ENCODE measurements around the gene ZC2HC1C. TPM values are rescaled to one million over a fixed set of nuclear protein-coding genes. Genes with fewer than 3 reads are reported as not detected.

The ZC2HC1C gene
- total and polyA plus RNA-seq, 2 of the 13 experiments (the other 11 are each of a cell fraction or from before 2014, with no cell fraction given): 3.3 to 3.5 TPM

DNA sequence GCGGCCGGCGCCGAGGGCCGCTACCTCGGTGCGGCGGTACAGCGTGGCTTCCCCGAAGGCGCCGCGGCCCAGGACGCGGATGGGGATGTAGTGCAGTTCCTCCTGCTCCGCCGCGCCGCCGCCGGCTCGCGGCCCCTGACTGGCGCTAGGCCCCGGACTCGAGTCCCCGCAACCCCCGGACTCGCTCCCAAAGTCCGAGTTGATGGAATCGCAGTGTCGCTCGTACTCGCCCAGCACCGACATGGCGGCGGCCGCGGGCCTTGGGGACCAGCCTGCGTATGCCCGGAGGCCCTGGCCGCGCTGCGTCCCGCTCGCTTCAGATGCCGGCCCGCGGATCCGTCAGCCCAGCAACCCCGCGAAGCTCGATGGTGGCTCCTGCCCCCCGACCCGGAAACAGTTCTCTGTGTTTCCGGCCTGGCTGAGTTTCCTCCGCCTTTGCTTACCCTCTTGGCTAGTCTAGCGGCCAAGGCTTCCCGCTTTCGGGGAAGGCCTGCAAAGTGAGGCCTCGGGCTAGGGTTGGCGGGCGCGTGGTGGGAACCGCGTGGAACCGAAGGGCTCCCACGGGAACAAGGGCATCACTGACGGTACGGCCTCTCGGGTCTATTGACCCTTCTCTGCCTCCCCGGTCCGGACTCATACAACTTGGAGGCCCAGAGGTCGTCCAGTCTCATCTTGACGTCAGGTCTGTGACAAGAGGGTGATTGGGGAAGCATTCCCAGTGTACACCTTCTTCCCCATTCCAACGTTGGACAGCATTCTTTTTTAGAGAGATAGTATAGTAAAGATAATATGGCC is 57.4 kb downstream of the ZC2HC1C start, which contains the start of gene NEK9 (continued):
- TF ChIP-seq ZNF775 (CRISPR knock-in tag; IDR thresholded peaks at IDR 0.05; ENCODE audit: borderline replicate concordance) (no peak), AHDC1 (CRISPR knock-in tag; IDR thresholded peaks at IDR 0.05; ENCODE audit: borderline replicate concordance) (0 out of 2 replicates have a peak, but pooled peaks have one; percentile 19), ZNF296 (CRISPR knock-in tag; conservative IDR thresholded peaks at IDR 0.05) (no peak; the same call in 1 of the 2 replicates), U2AF2 (IDR thresholded peaks at IDR 0.05; ENCODE audit: low read depth, low read length) (no peak), ELF1 (CRISPR knock-in tag; IDR thresholded peaks at IDR 0.05) (peak; percentile 84), PHF8 (CRISPR knock-in tag; IDR thresholded peaks at IDR 0.05) (peak; percentile 99), IRF2 (CRISPR knock-in tag; IDR thresholded peaks at IDR 0.05) (peak; percentile 35; the same call in 1 of the 2 replicates), RAD51 (IDR thresholded peaks at IDR 0.05; ENCODE audit: borderline replicate concordance) (no peak), KDM6A (CRISPR knock-in tag; IDR thresholded peaks at IDR 0.05; ENCODE audit: low read depth) (no peak), ZNF550 (CRISPR knock-in tag; IDR thresholded peaks at IDR 0.05; ENCODE audit: borderline replicate concordance) (no peak; the same call in 1 of the 2 replicates), MBD4 (IDR thresholded peaks at IDR 0.05; ENCODE audit: borderline replicate concordance, low read length) (no peak), ZNF567 (CRISPR knock-in tag; IDR thresholded peaks at IDR 0.05; ENCODE audit: borderline replicate concordance) (no peak; the same call in 1 of the 2 replicates), KAT8 (CRISPR knock-in tag; IDR thresholded peaks at IDR 0.05) (peak; percentile 98), ZNF556 (CRISPR knock-in tag; IDR thresholded peaks at IDR 0.05; ENCODE audit: borderline replicate concordance) (peak; percentile 80; the same call in 1 of the 2 replicates), RCOR2 (CRISPR knock-in tag; IDR thresholded peaks at IDR 0.05) (no peak; the same call in 1 of the 2 replicates), ZBTB14 (CRISPR knock-in tag; IDR thresholded peaks at IDR 0.05) (0 out of 2 replicates have a peak, but pooled peaks have one; percentile 12), HMG20B (CRISPR knock-in tag; conservative IDR thresholded peaks at IDR 0.05) (peak; percentile 66; the same call in 1 of the 2 replicates), ZNF563 (CRISPR knock-in tag; IDR thresholded peaks at IDR 0.05) (peak; percentile 95), ZNF24 (IDR thresholded peaks at IDR 0.05) (no peak), ZBTB2 (CRISPR knock-in tag; IDR thresholded peaks at IDR 0.05; ENCODE audit: low read depth) (peak; percentile 55; the same call in 1 of the 2 replicates)
- TF ChIP-seq, protein P1, sequence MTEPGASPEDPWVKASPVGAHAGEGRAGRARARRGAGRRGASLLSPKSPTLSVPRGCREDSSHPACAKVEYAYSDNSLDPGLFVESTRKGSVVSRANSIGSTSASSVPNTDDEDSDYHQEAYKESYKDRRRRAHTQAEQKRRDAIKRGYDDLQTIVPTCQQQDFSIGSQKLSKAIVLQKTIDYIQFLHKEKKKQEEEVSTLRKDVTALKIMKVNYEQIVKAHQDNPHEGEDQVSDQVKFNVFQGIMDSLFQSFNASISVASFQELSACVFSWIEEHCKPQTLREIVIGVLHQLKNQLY (CRISPR knock-in tag; IDR thresholded peaks at IDR 0.05): 0 out of 2 replicates have a peak, but pooled peaks have one; percentile 34
